ENCODE measurements around the gene NADK.

The NADK gene

DNA sequence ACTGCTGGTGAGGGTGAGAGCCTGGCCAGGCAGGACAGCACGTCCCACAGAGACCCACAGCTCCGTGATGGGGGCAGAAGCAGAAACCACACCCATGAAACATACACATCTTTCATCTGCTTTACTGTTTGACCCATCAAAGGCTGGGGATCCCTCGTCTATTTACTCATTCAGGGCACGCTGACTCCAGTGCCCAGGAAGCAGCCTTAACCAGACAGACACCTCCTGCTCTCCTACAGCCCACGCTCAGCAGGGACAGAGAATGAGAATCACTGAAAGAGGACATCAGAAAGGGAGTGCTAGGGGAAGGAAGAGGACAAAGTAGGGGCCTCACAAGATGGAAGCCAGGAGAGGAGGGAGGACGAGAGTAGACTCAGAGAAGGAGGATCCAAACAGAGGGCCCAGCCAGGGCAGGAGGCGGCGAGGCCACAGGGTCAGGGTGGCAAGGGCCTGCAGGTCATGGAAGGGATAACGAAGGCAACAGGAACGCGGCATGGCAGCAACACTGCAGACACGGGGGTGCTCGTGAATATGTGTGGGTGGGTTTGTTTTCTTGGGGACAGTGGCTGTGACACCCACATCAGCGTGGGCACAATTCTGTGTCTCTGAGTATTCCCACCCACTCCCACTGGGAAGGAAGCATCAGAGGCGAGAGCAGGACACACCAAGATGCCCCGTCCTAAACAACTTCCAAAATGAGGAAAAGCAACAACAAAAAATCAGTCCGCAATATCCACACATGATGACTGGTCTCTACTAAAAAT lies 15.4 kb upstream of the NADK start:
- peaks cover 6% of the 10 kb centered on the region for H3K4me1 Mint-ChIP-seq
- peak overlapping the region; percentile 98 for H3K27ac Mint-ChIP-seq
- no peaks in the 10 kb centered on the region for H3K27me3 Mint-ChIP-seq (ENCODE audit: low read depth, poor library complexity)
- no peak overlapping the region for H3K4me3 Mint-ChIP-seq
- H3K9me3 Mint-ChIP-seq, result no peaks in the 10 kb centered on the region
- H3K36me3 Mint-ChIP-seq (ENCODE audit: low read depth), result peaks cover 82% of the 10 kb centered on the region
- TF ChIP-seq, protein P1, sequence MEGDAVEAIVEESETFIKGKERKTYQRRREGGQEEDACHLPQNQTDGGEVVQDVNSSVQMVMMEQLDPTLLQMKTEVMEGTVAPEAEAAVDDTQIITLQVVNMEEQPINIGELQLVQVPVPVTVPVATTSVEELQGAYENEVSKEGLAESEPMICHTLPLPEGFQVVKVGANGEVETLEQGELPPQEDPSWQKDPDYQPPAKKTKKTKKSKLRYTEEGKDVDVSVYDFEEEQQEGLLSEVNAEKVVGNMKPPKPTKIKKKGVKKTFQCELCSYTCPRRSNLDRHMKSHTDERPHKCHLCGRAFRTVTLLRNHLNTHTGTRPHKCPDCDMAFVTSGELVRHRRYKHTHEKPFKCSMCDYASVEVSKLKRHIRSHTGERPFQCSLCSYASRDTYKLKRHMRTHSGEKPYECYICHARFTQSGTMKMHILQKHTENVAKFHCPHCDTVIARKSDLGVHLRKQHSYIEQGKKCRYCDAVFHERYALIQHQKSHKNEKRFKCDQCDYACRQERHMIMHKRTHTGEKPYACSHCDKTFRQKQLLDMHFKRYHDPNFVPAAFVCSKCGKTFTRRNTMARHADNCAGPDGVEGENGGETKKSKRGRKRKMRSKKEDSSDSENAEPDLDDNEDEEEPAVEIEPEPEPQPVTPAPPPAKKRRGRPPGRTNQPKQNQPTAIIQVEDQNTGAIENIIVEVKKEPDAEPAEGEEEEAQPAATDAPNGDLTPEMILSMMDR (IDR thresholded peaks at IDR 0.05), result no peak
- DNase-seq, result no peak

DNA sequence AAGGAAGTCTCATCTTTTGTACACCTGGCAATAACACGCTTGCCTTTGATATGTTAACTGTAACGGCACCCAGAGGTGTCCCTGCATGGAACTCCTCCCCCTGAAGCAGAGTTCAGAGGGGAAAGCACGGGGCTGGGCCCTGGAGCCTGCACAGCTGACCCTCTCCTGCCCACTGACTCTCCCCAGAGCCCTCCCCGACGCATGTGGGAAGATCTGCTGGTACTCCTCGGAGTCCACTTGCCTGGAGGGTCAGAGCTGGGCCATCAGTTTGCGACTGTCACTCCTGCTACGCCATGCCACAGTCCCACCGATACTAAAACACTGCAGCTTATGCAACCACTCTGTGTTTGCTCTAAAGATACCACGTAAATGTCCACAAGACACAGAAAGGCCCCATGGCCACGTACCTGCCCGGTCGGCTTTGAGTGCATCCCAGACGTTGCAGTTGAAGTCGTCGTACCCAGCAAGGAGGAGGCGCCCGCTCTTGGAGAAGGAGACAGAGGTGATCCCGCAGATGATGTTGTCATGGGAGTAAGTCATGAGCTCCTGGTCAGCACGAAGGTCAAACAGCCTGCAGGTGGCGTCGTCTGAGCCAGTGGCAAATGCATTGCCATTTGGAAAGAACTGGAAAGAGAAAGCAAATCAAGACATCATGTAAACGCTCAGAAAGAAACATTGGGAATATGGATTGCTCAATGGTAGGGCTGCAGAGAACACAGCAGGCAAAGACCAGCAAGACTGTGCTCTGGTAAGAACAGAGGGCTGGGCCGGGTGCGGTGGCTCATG lies 10.6 kb upstream of the NADK start:
- DNase-seq, result no peak
- peaks cover 6% of the 10 kb centered on the region for H3K4me1 Mint-ChIP-seq
- TF ChIP-seq, protein P1 (IDR thresholded peaks at IDR 0.05), result no peak
- H3K9me3 Mint-ChIP-seq, result no peaks in the 10 kb centered on the region
- H3K27ac Mint-ChIP-seq, result peak overlapping the region; percentile 5
- no peak overlapping the region for H3K4me3 Mint-ChIP-seq
- H3K27me3 Mint-ChIP-seq (ENCODE audit: low read depth, poor library complexity), result peaks cover 3% of the 10 kb centered on the region
- peaks cover 80% of the 10 kb centered on the region for H3K36me3 Mint-ChIP-seq (ENCODE audit: low read depth)

DNA sequence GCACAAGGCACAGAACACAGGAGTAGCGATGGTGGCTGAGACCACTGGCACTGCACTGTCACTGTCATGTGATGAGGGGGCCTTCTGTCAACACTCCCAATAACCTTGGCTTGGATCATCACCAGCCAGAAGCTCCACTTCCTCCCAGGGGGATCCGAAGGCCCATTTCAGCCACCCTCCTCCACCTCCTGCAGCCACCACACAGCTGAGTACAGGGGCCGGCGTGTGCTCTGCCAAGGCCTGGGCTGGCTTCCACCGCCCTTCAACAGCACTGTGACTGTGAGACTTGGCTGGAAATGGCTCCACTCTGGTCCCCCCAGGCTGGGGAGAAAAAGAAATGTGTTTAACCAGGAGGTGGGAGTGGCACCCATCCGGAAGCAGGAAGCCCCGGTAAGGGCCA lies 9.9 kb upstream of the NADK start:
- Mint-ChIP-seq H3K9me3 (no peaks in the 10 kb centered on the region), H3K4me1 (peaks cover 3% of the 10 kb centered on the region), H3K36me3 (ENCODE audit: low read depth) (peaks cover 73% of the 10 kb centered on the region), H3K27me3 (ENCODE audit: low read depth, poor library complexity) (peaks cover 3% of the 10 kb centered on the region), H3K27ac (peak overlapping the region; percentile 74), H3K4me3 (no peak overlapping the region)
- DNase-seq, result no peak
- TF ChIP-seq, protein P1 (IDR thresholded peaks at IDR 0.05), result no peak

DNA sequence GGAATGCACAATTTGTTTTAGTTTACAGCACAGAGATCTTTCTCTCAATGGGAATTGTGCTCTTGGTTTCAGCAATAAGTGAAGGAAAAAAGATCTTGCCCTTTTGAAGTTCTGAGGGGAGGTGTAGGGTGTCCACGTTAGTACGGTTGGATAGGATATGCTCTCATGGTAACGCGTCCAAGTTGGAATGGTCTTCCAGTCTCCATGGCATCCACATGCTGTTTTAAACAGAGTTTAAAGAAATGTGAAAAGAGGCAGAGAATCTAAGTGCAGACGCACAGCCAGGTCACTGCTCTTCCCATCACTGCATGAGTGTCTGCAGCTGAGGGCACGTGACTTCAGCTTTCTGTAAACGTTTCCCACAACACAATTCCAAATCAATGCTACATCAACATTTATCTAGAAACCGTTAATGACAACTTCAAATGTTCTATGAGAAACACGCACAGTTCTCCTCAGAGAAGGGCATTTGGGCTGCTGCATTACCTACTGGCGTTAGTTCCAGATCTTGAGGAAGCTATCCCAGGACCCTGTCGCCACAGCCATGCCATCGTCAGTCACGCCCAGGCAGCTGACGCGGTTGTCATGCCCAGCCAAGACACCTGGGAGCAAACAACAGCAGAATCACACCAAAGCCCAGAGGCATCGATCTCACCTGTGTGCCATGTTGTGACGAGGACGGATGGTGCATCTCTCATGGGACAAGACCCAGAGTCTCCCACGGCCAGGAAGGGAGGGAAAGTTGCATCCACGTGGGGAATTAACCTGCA lies 8.8 kb upstream of the NADK start:
- H3K36me3 Mint-ChIP-seq (ENCODE audit: low read depth), result peaks cover 62% of the 10 kb centered on the region
- H3K9me3 Mint-ChIP-seq, result no peaks in the 10 kb centered on the region
- no peak for DNase-seq
- TF ChIP-seq, protein P1 (IDR thresholded peaks at IDR 0.05), result no peak
- H3K4me1 Mint-ChIP-seq, result peaks cover 6% of the 10 kb centered on the region
- H3K27ac Mint-ChIP-seq, result no peak overlapping the region
- H3K4me3 Mint-ChIP-seq, result no peak overlapping the region
- peaks cover 3% of the 10 kb centered on the region for H3K27me3 Mint-ChIP-seq (ENCODE audit: low read depth, poor library complexity)

DNA sequence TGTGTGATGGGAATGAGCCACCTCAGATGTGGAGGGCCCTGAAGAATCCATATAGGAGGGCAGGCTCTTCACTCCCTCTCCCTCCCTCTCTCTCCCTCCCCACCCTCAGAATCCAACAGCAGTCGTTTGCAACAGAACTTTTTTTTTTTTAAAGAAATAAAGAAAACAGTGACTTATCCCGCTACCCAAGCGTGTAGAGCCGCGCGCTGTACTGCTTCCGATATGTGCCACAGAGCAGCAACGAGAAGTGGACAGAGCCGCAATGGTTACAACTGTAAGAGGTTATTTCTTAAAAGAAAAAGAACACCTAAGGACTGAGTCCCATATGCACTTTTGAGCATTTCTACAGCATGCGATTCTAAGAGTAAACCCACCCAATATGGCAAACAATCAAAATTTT lies 7.4 kb upstream of the NADK start:
- no peak for DNase-seq
- Mint-ChIP-seq H3K27me3 (ENCODE audit: low read depth, poor library complexity) (peaks cover 3% of the 10 kb centered on the region), H3K4me1 (peaks cover 12% of the 10 kb centered on the region), H3K4me3 (no peak overlapping the region), H3K27ac (no peak overlapping the region), H3K9me3 (no peaks in the 10 kb centered on the region), H3K36me3 (ENCODE audit: low read depth) (peaks cover 55% of the 10 kb centered on the region)
- TF ChIP-seq, protein P1 (IDR thresholded peaks at IDR 0.05), result no peak

Data from nephron progenitor cell (in vitro differentiated cells).